Skin of body (tissue), 2 donors: ENCODE measurements around the gene SLITRK2. TPM values are rescaled to one million over a fixed set of nuclear protein-coding genes. Genes with fewer than 3 reads are reported as not detected.

ENCODE experiments used
- DNase-seq: peaks from one replicate; lab custom pipeline; 2025; lab: John Stamatoyannopoulos, UW
- total RNA-seq: library from RNA; depleted of rRNA; stranded (reverse); fragments of >200 nt; gene quantifications from one replicate; pipeline ENCODE4 v1.2.3, GENCODE V29; 2014

SLITRK2 gene, protein sequence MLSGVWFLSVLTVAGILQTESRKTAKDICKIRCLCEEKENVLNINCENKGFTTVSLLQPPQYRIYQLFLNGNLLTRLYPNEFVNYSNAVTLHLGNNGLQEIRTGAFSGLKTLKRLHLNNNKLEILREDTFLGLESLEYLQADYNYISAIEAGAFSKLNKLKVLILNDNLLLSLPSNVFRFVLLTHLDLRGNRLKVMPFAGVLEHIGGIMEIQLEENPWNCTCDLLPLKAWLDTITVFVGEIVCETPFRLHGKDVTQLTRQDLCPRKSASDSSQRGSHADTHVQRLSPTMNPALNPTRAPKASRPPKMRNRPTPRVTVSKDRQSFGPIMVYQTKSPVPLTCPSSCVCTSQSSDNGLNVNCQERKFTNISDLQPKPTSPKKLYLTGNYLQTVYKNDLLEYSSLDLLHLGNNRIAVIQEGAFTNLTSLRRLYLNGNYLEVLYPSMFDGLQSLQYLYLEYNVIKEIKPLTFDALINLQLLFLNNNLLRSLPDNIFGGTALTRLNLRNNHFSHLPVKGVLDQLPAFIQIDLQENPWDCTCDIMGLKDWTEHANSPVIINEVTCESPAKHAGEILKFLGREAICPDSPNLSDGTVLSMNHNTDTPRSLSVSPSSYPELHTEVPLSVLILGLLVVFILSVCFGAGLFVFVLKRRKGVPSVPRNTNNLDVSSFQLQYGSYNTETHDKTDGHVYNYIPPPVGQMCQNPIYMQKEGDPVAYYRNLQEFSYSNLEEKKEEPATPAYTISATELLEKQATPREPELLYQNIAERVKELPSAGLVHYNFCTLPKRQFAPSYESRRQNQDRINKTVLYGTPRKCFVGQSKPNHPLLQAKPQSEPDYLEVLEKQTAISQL
- total RNA-seq, result 2.5 TPM

DNA sequence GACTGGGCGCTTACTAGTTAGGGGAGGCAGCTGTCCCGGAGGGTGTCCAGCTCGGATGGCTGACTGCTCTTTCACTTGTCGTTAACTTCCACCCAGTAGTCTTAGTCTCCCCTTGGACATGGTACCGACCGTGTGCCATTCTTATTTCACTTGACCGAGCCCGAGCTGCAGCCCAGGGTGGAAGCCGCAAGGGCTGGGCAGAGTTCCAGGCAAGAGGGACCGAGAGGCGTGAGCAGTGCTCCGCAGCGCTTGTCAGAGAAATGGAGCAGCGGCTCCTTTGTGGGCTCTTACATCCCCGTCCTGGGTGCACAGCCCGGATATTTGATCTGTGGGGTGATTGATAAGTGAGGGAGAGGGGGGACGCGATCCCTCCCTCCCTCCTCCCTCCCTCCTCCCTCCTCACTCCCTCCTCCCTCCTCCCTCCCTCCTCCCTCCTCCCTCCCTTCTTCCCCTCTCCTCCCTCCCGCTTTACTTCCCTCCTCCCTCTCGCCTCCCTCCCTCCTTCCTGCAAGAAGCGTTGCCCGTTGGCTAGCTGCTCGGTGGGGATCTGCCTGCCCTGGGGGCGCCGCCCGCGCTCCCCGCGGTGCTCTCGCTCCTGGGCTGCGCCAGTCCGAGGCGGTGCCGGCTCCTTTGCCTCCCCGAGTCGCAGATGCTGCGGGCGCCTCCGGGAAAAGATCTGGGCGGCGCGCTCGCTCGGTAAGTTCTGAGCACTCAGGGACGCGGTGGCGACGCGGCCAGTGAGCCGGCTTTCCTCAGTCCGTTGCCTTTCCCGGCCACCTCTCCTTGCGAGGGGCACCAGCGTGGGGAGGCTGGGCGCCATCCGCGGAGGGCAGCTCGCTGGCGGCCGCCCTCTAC is at the start of gene SLITRK2:
Gene SLITRK2, plus strand, starts transcription at position 499 of the 855 bp plus-strand sequence. CDS start 4,597 bp downstream, outside the sequence.
- no peak for DNase-seq

DNA sequence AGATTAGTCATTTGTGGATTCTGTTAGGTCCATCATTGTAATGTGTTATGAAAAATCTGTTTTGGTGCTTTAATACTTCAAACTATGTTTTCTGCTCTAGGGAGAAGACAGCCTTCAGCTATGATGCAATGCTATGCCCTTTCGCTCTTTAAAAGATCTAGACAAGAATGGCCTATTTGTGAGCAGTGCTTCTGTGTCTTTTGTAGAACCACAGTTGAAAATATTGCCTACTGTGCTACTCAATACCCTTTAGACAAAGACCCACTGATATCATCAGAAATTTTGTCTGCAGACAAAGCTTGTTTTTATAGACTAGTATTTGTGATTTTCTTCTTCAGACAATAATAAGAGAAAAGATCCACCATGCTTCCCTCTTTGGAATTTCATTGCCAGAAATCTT is 44.6 kb upstream of the SLITRK2 start:
- no peak for DNase-seq

DNA sequence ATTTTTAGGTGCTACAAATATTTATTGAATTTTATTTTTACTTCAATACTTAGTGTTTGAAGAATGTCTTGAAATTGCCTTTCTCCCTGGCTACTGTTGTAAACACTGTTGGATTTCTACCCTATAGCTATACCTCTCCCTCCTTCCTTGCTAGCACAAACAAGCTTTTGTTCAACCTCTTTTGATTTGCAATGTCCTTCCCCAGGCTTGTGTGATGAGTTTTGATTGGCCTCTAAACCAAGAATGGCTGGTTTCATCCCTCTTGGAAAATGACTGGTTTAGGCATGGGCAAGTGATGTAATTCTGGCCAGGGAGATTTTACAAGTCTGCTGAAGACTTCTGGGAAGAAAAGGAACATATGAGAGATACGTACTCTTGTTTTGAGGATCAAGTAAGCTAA is 25.3 kb upstream of the SLITRK2 start:
- DNase-seq, result no peak

DNA sequence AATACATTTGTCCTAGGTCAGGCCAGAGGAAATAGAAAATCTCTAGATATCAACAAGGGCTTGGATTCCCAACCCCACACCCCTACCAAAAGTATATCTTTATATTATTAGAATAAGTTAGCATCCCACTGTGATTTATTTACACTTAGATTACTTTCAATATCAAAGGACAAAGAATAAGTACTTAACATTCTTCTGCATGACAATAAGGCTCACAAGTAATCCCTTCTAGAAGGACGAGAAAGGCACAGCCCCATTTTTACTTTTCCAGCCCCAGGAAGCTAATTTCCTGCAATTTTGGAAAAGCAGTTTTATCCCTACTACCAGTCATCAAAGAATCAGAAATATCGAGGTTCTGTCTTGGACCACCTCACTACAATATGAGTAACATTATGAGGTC is 14.1 kb upstream of the SLITRK2 start:
- DNase-seq, result no peak

DNA sequence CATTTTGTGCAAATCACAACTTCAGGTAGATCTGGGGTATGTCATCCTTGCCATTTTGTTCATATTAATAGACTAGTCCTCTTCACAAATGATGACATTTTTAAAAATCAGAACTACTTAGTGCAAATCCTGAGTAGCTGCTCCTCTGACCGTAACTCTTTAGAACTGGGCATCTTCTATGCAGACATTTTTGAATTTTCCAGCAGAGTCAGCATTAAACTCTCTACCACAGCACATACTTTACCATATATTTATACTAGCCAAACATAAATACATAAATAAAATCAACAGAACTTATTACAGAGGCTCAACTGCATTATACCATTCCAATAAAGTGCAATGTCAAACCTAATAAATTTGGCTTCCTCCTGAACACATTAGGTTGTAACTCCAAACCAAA is 4.5 kb upstream of the SLITRK2 start:
- DNase-seq, result no peak

DNA sequence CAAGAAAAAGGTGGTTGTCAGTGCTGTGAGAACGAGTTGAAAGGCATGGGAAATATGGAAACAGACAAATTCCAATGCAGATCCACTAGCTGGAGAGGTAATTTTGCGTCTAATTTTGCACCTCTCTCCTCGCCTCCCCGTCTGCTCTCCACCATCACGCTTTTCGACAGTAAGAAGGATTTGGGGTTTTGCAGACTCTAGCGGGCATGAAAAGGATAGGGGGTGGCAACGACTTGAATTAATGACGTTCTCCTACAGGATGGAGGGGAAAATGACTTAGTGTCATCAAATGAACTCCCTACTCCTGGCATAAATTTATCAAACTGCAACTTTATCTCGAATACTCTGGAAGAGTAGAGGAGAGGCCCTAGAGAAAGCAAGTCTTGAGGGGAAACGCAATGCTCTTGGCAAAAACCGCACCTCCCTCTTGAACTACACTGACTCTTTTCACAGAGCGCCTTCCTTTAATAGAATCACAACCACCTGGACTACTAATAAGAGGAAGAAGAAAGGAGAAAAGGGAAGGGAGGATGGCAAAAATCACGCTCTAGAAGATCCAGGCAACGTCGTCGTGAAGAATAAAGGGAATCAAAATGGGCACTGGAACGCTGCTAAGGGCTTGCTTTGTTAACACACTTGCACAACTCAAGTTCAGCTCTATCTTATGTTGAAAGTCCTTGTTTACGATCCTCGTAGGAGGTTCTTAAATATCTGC is 871 bp upstream of the SLITRK2 start:
- DNase-seq, result no peak

DNA sequence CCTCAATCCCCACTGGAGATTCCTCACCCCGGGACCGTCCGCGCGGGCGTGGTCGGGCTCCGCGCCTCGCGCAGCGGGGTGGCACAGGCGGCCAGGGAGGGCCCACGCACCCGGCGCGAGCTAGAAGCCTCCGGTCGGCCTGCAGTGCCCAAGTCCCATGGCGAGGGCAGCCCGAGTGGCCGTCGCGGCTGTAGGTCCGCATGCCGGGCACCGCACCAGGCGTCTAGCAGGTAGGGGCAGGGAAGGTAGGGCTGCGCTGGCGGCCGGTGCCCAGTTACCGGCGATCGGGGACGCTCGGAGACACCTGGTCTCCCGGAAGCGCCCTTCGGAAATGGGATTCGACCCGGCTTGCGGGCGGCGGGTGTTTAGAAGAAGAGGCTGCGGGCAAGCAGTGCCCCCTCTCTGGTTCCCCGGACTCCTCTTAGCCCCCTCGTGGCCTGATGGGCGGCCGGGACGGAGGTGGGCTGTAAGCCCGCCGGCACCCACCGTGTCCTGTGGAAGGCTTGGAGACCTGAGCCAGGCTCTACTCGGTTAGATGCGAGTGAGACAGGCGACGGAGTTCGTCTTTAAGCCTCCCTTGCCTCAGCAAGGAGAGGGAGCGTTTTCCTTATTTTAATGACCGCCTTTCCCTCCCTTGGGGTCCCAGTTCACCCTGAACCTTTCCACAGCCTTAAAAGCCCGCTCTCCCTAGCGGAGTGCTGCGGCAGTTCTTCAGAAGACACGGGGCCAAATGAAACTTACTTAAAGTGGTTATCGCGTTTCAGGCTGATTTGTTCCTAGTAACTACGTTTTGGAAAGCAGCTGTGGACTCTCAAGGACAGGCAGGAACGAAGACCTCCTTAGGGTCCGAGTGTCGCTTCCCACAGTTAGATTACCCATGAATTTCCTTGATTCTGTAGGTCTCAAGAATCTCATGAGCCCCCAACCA is 821 bp downstream of the SLITRK2 start:
- DNase-seq, result no peak

DNA sequence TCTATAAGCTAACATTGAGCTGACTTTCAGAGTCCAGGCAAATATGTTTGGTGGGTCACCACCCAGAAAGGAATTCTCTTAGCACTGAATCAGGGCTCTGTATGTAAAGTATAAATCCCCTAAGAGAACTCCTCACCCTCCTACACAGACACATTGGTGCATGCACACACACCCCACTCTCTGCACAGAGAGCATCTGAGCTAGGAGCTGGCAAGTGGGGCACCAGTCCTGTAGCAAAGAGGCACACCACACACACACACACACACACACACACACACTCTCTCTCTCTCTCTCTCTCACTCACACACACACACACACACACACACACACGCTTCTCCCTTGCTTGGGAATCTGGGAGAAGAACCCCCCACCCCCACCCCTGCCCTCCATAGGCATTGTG is 3.2 kb downstream of the SLITRK2 start:
- DNase-seq, result no peak

DNA sequence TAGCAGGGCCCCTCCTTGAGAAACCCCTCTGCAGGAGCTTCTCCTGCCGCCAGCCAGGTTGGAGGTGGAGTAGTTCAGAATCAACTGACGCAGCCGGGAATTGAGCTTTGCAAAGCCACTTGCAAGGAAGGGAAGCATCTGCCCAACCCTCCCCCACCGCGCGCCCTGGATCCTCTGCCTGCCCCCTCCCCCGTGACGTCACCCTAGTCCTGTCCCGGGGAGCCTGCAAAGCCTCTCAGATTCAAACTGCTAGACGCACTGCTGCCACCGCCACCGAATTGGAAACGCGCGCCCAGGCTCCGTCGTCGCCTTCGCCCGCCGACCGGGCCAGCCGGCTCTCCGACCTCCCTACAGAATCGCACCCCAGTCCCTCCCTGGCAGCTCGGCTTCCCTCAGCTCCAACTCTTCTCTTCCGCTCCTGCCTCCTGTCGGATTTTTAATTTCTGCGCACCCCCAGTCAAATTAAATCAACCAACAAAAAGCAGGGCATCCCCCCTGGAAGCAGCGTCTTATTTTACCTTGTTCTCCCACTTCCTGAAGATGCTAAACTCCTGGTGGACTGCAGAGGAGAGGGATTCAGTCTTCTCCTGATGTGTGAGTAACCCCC is 3.8 kb downstream of the SLITRK2 start:
- DNase-seq, result no peak

DNA sequence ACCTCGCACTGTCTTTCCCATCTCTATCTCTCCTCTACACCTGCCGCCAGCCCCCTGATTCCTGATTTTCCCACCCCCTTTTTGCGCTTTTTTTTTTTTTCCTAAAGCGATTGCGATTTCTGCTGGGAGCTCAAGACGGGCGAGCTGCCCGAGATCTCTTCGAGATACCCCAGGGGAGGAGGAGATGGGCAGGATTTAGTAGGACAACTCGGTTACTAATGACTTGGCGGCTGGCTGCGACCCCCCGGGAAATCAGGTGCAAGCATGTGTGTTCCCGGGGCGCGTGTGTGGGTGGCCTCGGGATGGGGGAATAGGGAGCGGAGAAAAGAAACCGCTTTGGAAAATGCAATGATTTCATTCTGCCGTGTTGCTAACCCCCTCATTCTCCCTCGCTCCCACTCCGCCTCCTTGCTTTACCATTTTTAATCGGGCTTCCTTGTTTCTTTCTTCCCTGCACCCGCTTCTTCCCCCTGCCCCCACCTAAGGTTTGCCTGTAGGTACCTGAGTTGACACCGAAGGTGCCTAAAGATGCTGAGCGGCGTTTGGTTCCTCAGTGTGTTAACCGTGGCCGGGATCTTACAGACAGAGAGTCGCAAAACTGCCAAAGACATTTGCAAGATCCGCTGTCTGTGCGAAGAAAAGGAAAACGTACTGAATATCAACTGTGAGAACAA is 4.4 kb downstream of the SLITRK2 start:
- DNase-seq, result no peak

DNA sequence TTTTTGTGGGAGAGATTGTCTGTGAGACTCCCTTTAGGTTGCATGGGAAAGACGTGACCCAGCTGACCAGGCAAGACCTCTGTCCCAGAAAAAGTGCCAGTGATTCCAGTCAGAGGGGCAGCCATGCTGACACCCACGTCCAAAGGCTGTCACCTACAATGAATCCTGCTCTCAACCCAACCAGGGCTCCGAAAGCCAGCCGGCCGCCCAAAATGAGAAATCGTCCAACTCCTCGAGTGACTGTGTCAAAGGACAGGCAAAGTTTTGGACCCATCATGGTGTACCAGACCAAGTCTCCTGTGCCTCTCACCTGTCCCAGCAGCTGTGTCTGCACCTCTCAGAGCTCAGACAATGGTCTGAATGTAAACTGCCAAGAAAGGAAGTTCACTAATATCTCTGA is 5.5 kb downstream of the SLITRK2 start:
- DNase-seq, result no peak

DNA sequence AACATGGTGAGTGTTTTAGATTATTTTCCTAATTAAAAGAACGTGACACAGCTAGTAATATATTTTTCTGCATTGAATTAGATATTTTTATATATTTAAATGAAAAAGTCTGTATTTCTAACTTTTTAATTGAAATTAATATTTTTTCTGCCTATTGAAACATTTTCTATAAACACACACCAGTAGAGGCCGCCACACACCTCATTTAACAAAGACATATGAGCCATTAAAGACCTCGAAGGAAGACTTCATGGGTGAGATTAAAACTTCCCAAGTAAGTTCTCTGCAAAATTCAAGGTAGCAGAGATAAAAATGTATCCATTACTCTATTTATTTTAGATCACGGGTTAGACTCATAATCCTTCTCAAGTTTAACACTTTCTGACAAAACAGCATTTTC is 8.3 kb downstream of the SLITRK2 start:
- no peak for DNase-seq

DNA sequence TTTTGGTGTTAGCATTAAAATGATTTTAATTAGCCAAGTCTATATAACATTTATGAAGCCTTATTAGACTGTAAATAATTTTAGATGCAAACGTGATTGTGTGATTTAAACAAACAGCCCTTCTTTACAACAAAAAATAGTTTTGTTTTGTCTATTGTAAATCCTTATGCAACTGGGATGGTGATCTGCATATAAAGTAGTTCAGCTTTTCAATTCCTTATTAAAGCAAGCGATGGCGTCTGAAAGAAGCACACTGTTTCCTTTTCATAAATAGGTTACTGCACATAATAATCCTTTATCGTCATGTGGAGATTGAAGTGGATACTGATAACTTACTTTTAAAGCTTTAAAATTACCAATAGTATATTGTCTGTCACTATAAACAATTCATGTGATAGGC is 8.8 kb downstream of the SLITRK2 start:
- DNase-seq, result no peak

DNA sequence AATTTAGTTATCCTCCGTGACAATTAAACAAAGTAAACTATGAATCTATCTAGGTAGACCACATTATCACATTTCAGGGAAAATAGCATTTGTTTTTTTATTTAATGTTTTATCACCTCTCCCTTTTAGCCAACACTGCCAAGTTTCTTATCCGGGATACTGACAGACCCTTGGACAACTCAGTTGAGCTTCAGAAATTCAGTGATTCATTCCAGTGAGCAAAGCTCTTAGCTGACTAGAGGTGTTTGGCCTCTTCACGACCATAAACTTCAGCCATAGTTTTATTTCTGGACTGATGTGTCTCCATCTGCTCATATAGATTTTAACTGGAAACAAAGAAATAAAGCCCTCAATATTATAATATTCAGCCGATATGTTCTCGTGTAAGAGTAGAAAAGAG is 15.2 kb downstream of the SLITRK2 start:
- DNase-seq, result no peak

DNA sequence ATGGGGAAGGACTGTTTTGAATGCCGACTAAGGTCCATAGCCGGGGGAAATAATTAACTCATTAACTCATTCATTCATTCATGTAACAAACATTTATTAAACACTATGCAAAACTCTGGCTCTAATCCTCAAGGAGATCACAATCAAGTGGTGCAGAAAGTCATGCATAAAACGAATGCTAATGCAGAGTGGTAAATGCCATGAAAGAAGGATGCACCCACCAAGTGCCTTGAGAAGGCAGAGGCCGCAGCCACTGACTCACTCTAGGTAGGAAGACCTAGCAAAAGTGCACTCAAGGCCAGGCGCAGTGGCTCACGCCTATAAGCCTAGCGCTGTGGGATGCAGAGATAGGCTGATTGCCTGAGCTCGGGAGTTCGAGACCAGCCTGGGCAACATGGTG is 22.9 kb downstream of the SLITRK2 start:
- no peak for DNase-seq

DNA sequence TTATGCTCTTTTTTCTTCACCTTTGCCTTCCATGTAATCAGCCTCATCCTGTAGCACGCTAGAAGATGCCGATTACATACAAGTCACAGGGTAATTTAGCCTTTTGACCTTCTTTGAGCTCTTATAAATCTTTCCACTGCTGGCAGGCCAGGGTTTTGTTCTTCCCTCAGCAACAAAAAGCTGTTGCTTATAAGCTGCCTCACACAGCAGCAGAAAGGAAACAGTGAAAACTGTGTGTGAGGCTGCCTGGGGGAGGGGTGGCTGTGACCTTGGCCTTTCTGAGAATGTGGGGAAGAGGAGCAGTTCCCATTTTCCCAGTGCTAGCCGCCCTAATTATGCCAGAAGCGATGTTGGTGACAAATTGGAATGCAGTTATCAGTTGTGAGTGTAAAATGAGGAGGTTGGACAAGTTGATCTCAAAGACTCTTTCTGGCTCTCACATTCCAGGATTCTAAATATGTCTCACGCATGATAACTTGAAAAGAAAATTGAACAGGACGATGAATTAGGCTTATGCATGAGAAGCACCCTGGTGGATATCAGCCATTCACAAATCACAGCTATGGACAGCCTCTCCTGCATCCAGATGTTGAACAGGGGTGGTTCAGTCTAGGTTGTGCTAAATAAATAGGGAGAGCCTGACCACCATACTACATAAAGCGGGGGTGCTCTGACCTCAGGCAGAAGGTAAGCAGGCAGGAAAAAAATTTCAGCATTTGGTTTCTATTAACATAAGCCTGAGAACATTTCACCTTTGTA is 25.7 kb downstream of the SLITRK2 start:
- DNase-seq, result no peak

DNA sequence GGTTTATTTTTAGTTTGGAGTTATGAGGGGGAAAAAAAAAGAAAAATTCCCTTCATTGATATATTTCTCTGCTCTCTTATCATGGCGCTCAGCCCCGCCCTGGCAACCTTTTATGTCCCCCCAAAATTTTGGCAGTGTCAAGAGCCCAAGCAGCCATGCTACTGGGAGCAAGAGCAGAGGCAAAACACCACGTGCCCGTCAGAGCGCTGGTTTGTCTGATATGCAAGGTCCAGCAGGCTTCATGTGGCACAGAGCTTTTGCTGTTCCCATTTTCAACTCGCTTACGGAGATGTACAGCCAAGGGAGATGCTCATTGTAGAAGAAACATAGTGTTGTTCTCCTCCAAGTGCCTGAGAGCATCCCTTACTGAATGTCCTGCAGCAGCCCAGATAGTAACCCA is 27.3 kb downstream of the SLITRK2 start:
- DNase-seq, result no peak

DNA sequence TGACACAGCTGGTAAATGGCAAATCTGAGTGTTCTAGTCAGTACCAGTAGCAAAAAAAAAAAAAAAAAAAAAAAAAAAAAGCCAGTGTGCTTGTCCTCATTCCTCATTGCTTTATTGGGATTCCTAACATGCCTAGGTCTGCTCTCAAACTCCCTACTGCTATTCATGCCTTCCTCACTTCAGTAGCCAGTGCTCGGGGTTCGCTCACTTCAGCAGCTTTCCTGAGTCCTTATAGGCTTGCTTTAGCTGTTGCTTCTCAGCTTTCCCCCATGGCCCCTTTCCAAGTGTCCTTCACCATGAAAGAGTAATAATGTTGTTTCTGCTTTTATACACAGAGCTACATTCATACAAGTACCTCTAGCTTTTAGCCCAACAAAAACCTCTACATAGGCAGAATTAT is 30.8 kb downstream of the SLITRK2 start:
- DNase-seq, result no peak
